Endometrium (tissue), 2 donors: ENCODE results near the gene ZDHHC23.

Experiments used
- FAIRE-seq: peaks from 2 replicates; lab custom pipeline; 2012; peaks lifted over from hg19 to GRCh38; lab: Jason Lieb, UNC
- donor health status: control.
- donor health status: control.

Gene ZDHHC23

GRCh38 chr3:114011059-114011797 lies 63.4 kb downstream of the ZDHHC23 start:
- no peak for FAIRE-seq
